Karpas-422 (cell line): ENCODE results near the gene IRX1. TPM values are rescaled to one million over a fixed set of nuclear protein-coding genes. Genes with fewer than 3 reads are reported as not detected.

Source experiments
- DNase-seq: peaks from one replicate; pipeline ENCODE4 v3.0.0-alpha.2; 2015
- H2AFZ ChIP-seq: fragments of 200-600 bp; sonication (generic); 2 replicates; pipeline ENCODE4 v1.6.1; 2014; ENCODE audit warnings: antibody characterized with exemption, low read length, mixed read lengths
- H3K27ac ChIP-seq: fragments of 200-600 bp; sonication (generic); 2 replicates; pipeline ENCODE4 v1.5.1; 2014; ENCODE audit warnings: mild to moderate bottlenecking, low read length, moderate library complexity
- H3K27me3 ChIP-seq: fragments of 200-600 bp; sonication (generic); 2 replicates; pipeline ENCODE4 v1.6.1; 2014; ENCODE audit warnings: low read length, mixed read lengths
- H3K36me3 ChIP-seq: fragments of 200-600 bp; sonication (generic); 2 replicates; pipeline ENCODE4 v1.6.1; 2014; ENCODE audit warnings: low read length, mixed read lengths; ENCODE audit not compliant: insufficient read depth
- H3K4me1 ChIP-seq: fragments of 200-600 bp; sonication (generic); 2 replicates; pipeline ENCODE4 v1.6.1; 2014; ENCODE audit warnings: mild to moderate bottlenecking, low read length, mixed read lengths
- H3K4me2 ChIP-seq: fragments of 200-600 bp; sonication (generic); 2 replicates; pipeline ENCODE4 v1.6.1; 2014; ENCODE audit warnings: low read length, low read depth, mild to moderate bottlenecking; ENCODE audit not compliant: poor library complexity, severe bottlenecking
- H3K4me3 ChIP-seq: fragments of 200-600 bp; sonication (generic); 2 replicates; pipeline ENCODE4 v1.5.1; 2014; ENCODE audit warnings: mild to moderate bottlenecking, antibody characterized with exemption, low read length, mixed read lengths
- H3K79me2 ChIP-seq: fragments of 200-600 bp; sonication (generic); 2 replicates; pipeline ENCODE4 v1.6.1; 2014; ENCODE audit warnings: mild to moderate bottlenecking, low read length, mixed read lengths
- H3K9ac ChIP-seq: fragments of 200-600 bp; sonication (generic); 2 replicates; pipeline ENCODE4 v1.6.0; 2014; ENCODE audit warnings: low read length
- H3K9me2 ChIP-seq: fragments of 200-600 bp; sonication (generic), shearing (Covaris generic); replicated peaks from 2 replicates; pipeline ENCODE4 v1.6.0; 2014; ENCODE audit warnings: mild to moderate bottlenecking, low read length, moderate library complexity; ENCODE audit not compliant: insufficient read depth
- H3K9me3 ChIP-seq: fragments of 300-700, 200-600 bp; sonication (generic); 2 replicates; pipeline ENCODE4 v1.6.1; 2014; ENCODE audit warnings: low read length, mixed read lengths
- H4K20me1 ChIP-seq: fragments of 200-600 bp; sonication (generic); 2 replicates; pipeline ENCODE4 v1.6.1; 2014; ENCODE audit warnings: mild to moderate bottlenecking, antibody characterized with exemption, low read length, low read depth; ENCODE audit not compliant: insufficient read depth
- total RNA-seq: library from RNA; depleted of rRNA; stranded (reverse); fragments of >200 nt; shearing (Covaris generic); gene quantifications from 2 replicates; pipeline ENCODE4 v1.2.3, GENCODE V29; 2014; ENCODE audit warnings: low replicate concordance; rRNA removed

IRX1 gene
- total RNA-seq: not detected in 2 replicates

GRCh38 chr5:3595006-3595961, at the start of gene IRX1:
Gene IRX1 (plus strand): TSS chr5:3595832. CDS start chr5:3596106, 274 bp downstream.
- Histone ChIP-seq H3K4me3 (no peak within 1 kb of the TSS), H3K4me1 (no peaks in the 10 kb centered on the region), H3K4me2 (no peak within 1 kb of the TSS), H3K36me3 (no peaks in the 10 kb centered on the region), H4K20me1 (no peaks in the 10 kb centered on the region), H3K9me3 (peaks cover 5% of the 10 kb centered on the region), H3K9ac (no peak within 1 kb of the TSS), H3K27ac (no peak within 1 kb of the TSS), H3K9me2 (no peaks in the 10 kb centered on the region), H2AFZ (no peak within 1 kb of the TSS), H3K27me3 (no peaks in the 10 kb centered on the region), H3K79me2 (no peaks in the 10 kb centered on the region)
- DNase-seq: no peak

- no peaks in the 10 kb centered on the region for H3K27me3 ChIP-seq
- no peak overlapping the region for H3K4me3 ChIP-seq
- no peaks in the 10 kb centered on the region for H3K79me2 ChIP-seq
- no peaks in the 10 kb centered on the region for H3K36me3 ChIP-seq
- peaks cover 15% of the 10 kb centered on the region; the same call in 1 of the 2 replicates for H3K9me3 ChIP-seq
- H3K27ac ChIP-seq: no peak overlapping the region
- H3K9ac ChIP-seq: no peak overlapping the region
- H3K4me1 ChIP-seq: no peaks in the 10 kb centered on the region
- H4K20me1 ChIP-seq: no peaks in the 10 kb centered on the region
- H2AFZ ChIP-seq: no peak overlapping the region
- no peaks in the 10 kb centered on the region for H3K9me2 ChIP-seq
- no peak for DNase-seq
- H3K4me2 ChIP-seq: no peak overlapping the region
These were observed 49.6 kb upstream of the IRX1 start for GRCh38 chr5:3546028-3546427.

- Histone ChIP-seq H3K4me1 (no peaks in the 10 kb centered on the region), H3K27ac (no peak overlapping the region), H3K9ac (no peak overlapping the region), H4K20me1 (no peaks in the 10 kb centered on the region), H3K36me3 (no peaks in the 10 kb centered on the region), H3K9me3 (peaks cover 35% of the 10 kb centered on the region), H3K9me2 (no peaks in the 10 kb centered on the region), H3K4me2 (no peak overlapping the region), H3K27me3 (no peaks in the 10 kb centered on the region), H3K79me2 (no peaks in the 10 kb centered on the region), H2AFZ (no peak overlapping the region), H3K4me3 (no peak overlapping the region)
- DNase-seq: no peak
These were observed 31.5 kb upstream of the IRX1 start for GRCh38 chr5:3564116-3564515.

GRCh38 chr5:3564827-3565518, 30.7 kb upstream of the IRX1 start:
- Histone ChIP-seq H3K4me1 (no peaks in the 10 kb centered on the region), H3K4me2 (no peak overlapping the region), H3K27ac (no peak overlapping the region), H3K79me2 (no peaks in the 10 kb centered on the region), H3K27me3 (no peaks in the 10 kb centered on the region), H2AFZ (no peak overlapping the region), H3K9me3 (peaks cover 35% of the 10 kb centered on the region), H3K36me3 (no peaks in the 10 kb centered on the region), H4K20me1 (no peaks in the 10 kb centered on the region), H3K9me2 (no peaks in the 10 kb centered on the region), H3K9ac (no peak overlapping the region), H3K4me3 (no peak overlapping the region)
- no peak for DNase-seq

GRCh38 chr5:3584724-3585531, 10.7 kb upstream of the IRX1 start:
- no peak overlapping the region for H3K4me3 ChIP-seq

GRCh38 chr5:3590161-3590966, 5.3 kb upstream of the IRX1 start:
- H3K79me2 ChIP-seq: no peaks in the 10 kb centered on the region
- no peak overlapping the region for H3K4me2 ChIP-seq
- H3K27me3 ChIP-seq: no peaks in the 10 kb centered on the region
- no peak overlapping the region for H3K4me3 ChIP-seq
- no peak for DNase-seq
- H3K9me3 ChIP-seq: peaks cover 8% of the 10 kb centered on the region
- H3K4me1 ChIP-seq: no peaks in the 10 kb centered on the region
- no peaks in the 10 kb centered on the region for H4K20me1 ChIP-seq
- no peaks in the 10 kb centered on the region for H3K36me3 ChIP-seq
- no peak overlapping the region for H3K27ac ChIP-seq
- no peak overlapping the region for H2AFZ ChIP-seq
- no peaks in the 10 kb centered on the region for H3K9me2 ChIP-seq
- H3K9ac ChIP-seq: no peak overlapping the region

More at GRCh38 chr5:3584724-3585531, 10.7 kb upstream of the IRX1 start:
- Histone ChIP-seq H3K4me1 (no peaks in the 10 kb centered on the region), H3K9ac (no peak overlapping the region), H3K79me2 (no peaks in the 10 kb centered on the region), H3K4me2 (no peak overlapping the region), H3K27me3 (no peaks in the 10 kb centered on the region), H3K36me3 (no peaks in the 10 kb centered on the region), H3K27ac (no peak overlapping the region), H2AFZ (no peak overlapping the region), H3K9me3 (peaks cover 8% of the 10 kb centered on the region), H3K9me2 (no peaks in the 10 kb centered on the region), H4K20me1 (no peaks in the 10 kb centered on the region)
- DNase-seq: no peak

GRCh38 chr5:3590967-3591900, 4.4 kb upstream of the IRX1 start:
- Histone ChIP-seq H3K9me2 (no peaks in the 10 kb centered on the region), H3K4me1 (no peaks in the 10 kb centered on the region)

More at GRCh38 chr5:3590967-3591900, 4.4 kb upstream of the IRX1 start:
- H3K79me2 ChIP-seq: no peaks in the 10 kb centered on the region
- H3K4me2 ChIP-seq: no peak overlapping the region
- no peaks in the 10 kb centered on the region for H3K27me3 ChIP-seq
- no peak for DNase-seq
- peaks cover 8% of the 10 kb centered on the region for H3K9me3 ChIP-seq
- H3K9ac ChIP-seq: no peak overlapping the region
- H4K20me1 ChIP-seq: no peaks in the 10 kb centered on the region
- H2AFZ ChIP-seq: no peak overlapping the region
- H3K4me3 ChIP-seq: no peak overlapping the region
- no peak overlapping the region for H3K27ac ChIP-seq
- no peaks in the 10 kb centered on the region for H3K36me3 ChIP-seq
